Endothelial cell of umbilical vein (primary cell): Measurements from ENCODE around the gene EPHB6. TPM values are rescaled to one million over a fixed set of nuclear protein-coding genes. Genes with fewer than 3 reads are reported as not detected.

Experiments
- BruUV-seq: library from RNA; stranded (reverse); fragments of 400-500 nt; replicated peaks from 2 replicates; lab custom pipeline; 2021; lab: Mats Ljungman, UMichigan
- CTCF ChIA-PET: fragments of 300-600, 350-600 bp; sonication (Branson Sonifier 250); formaldehyde crosslinking; loops from one replicate; lab custom pipeline; 2021; ENCODE audit warnings: antibody characterized with exemption, inconsistent platforms; lab: Charles Lee
- POLR2A ChIA-PET: fragments of 300-600, 350-600 bp; sonication (Branson Sonifier 250); formaldehyde crosslinking; loops from one replicate; lab custom pipeline; 2021; ENCODE audit warnings: antibody characterized with exemption, inconsistent platforms; lab: Charles Lee
- DNase-seq: peaks from one replicate; pipeline ENCODE4 v3.0.0-alpha.2; 2011; ENCODE audit warnings: low read depth, low spot score
- FAIRE-seq: peaks from 2 replicates; lab custom pipeline; 2011; peaks lifted over from hg19 to GRCh38; lab: Jason Lieb, UNC
- H2AFZ ChIP-seq: 2 replicates; pipeline ENCODE4 v1.6.0; 2012; ENCODE audit warnings: low read depth, low read length, control low read depth, inconsistent platforms
- H3K27ac ChIP-seq: 2 replicates; pipeline ENCODE4 v1.5.1; 2011; ENCODE audit warnings: low read depth, mild to moderate bottlenecking, control low read depth, low read length, moderate library complexity; ENCODE audit not compliant: insufficient read depth
- H3K27me3 ChIP-seq, 2 experiments: 2 replicates each; pipeline versions ENCODE4 v1.6.0 to v1.6.1; 2011; ENCODE audit warnings: low read length in 2 of 2, mixed read lengths in 1 of 2; ENCODE audit not compliant: control insufficient read depth in 2 of 2, insufficient read depth in 2 of 2
- H3K36me3 ChIP-seq, 2 experiments: 2 replicates in 1 of 2; 3 replicates in 1 of 2; pipeline ENCODE4 v1.5.1; 2011; ENCODE audit warnings: low read length in 2 of 2, mild to moderate bottlenecking in 1 of 2, moderate library complexity in 1 of 2; ENCODE audit not compliant: control insufficient read depth in 2 of 2, insufficient read depth in 2 of 2; ENCODE audit errors: extremely low read depth in 1 of 2
- H3K4me1 ChIP-seq: 3 replicates; pipeline ENCODE4 v1.5.1; 2011; ENCODE audit warnings: mild to moderate bottlenecking, low read length; ENCODE audit not compliant: control insufficient read depth, insufficient read depth; ENCODE audit errors: extremely low read depth
- H3K4me2 ChIP-seq: 2 replicates; pipeline ENCODE4 v1.6.1; 2011; ENCODE audit warnings: low read length, control low read depth, mixed read lengths; ENCODE audit not compliant: insufficient read depth
- H3K4me3 ChIP-seq, 3 experiments: fragments of 200-600 bp in 1 of 3; sonication (generic), shearing (Covaris generic) in 1 of 3; replicated peaks in 1 of 3; 2 replicates each; pipeline ENCODE4 v1.5.1; 2011 to 2016; ENCODE audit warnings: control low read depth in 3 of 3, low read length in 3 of 3, mild to moderate bottlenecking in 2 of 3, inconsistent platforms in 1 of 3, low read depth in 1 of 3, moderate library complexity in 1 of 3; ENCODE audit not compliant: insufficient read depth in 1 of 3
- H3K79me2 ChIP-seq: 2 replicates; pipeline ENCODE4 v1.6.0; 2012; ENCODE audit warnings: low read length, inconsistent platforms; ENCODE audit not compliant: control insufficient read depth, insufficient read depth
- H3K9ac ChIP-seq: replicated peaks from 2 replicates; pipeline ENCODE3; 2011; ENCODE audit warnings: low read length, control low read depth; ENCODE audit not compliant: insufficient read depth; ENCODE audit errors: extremely low read depth
- H3K9me1 ChIP-seq: replicated peaks from 3 replicates; pipeline ENCODE4 v1.6.0; 2011; ENCODE audit warnings: mild to moderate bottlenecking, low read length; ENCODE audit not compliant: control insufficient read depth, insufficient read depth; ENCODE audit errors: extremely low read depth
- H3K9me3 ChIP-seq: replicated peaks from 2 replicates; pipeline ENCODE4 v1.5.1; 2012; ENCODE audit warnings: low read length, inconsistent platforms; ENCODE audit not compliant: control insufficient read depth, insufficient read depth
- H4K20me1 ChIP-seq: replicated peaks from 2 replicates; pipeline ENCODE3; 2011; ENCODE audit warnings: mild to moderate bottlenecking, low read length; ENCODE audit not compliant: control insufficient read depth, insufficient read depth; ENCODE audit errors: extremely low read depth
- EZH2 ChIP-seq: IDR thresholded peaks from 2 replicates; pipeline ENCODE4 v1.6.1; 2012; ENCODE audit warnings: borderline replicate concordance, low read depth, mild to moderate bottlenecking, moderate library complexity, low read length, inconsistent platforms; ENCODE audit not compliant: severe bottlenecking
- FOS ChIP-seq: IDR thresholded peaks from 2 replicates; pipeline ENCODE4 v1.6.1; 2011; ENCODE audit warnings: mild to moderate bottlenecking, low read length, moderate library complexity, borderline replicate concordance; ENCODE audit not compliant: insufficient read depth
- GATA2 ChIP-seq: IDR thresholded peaks from 2 replicates; pipeline ENCODE4 v1.7.0; 2011; ENCODE audit warnings: low read depth, mild to moderate bottlenecking, moderate library complexity, mixed read lengths, low read length; ENCODE audit not compliant: insufficient read length, insufficient read depth
- JUN ChIP-seq: IDR thresholded peaks from 2 replicates; pipeline ENCODE4 v1.6.1; 2011; ENCODE audit warnings: borderline replicate concordance, low read depth; ENCODE audit not compliant: insufficient read length, insufficient read depth
- MAX ChIP-seq: IDR thresholded peaks from 2 replicates; pipeline ENCODE4 v1.6.1; 2011; ENCODE audit not compliant: insufficient read depth, insufficient read length
- MYC ChIP-seq: IDR thresholded peaks from one replicate; pipeline ENCODE4 v1.6.1; 2011; ENCODE audit warnings: mild to moderate bottlenecking, low read depth, low read length
- POLR2A ChIP-seq: IDR thresholded peaks from 2 replicates; pipeline ENCODE4 v1.6.1; 2012; ENCODE audit warnings: low read depth, mild to moderate bottlenecking, control low read depth, low read length
- POLR2AphosphoS5 ChIP-seq: IDR thresholded peaks from 2 replicates; pipeline ENCODE4 v1.6.1; 2012; ENCODE audit warnings: low read depth, mild to moderate bottlenecking, control low read depth, low read length, moderate library complexity; ENCODE audit not compliant: insufficient read depth
- dilution Hi-C: fragments of 300-500 bp; cut with MboI; formaldehyde crosslinking; loops from one replicate; pipeline ENCODE4 v1.15.0; 2019; ENCODE audit warnings: low sequenced_read_pairs; ENCODE audit not compliant: extremely low pct_ligation_motif_present
- intact Hi-C: fragments of 100-400 bp; cut with micrococcal nuclease; formaldehyde crosslinking; loops from one replicate; pipeline ENCODE4 v1.10.0; 2022
- polyA plus RNA-seq, 4 experiments: library from polyadenylated mRNA; depleted of rRNA in 3 of 4; stranded (reverse) in 3 of 4; unstranded in 1 of 4; fragments of >200 nt; gene quantifications; 2 replicates each; pipeline versions ENCODE4 v1.2.1 to v1.2.3, GENCODE V29; 2011 to 2012; ENCODE audit warnings: missing spikeins in 1 of 4
- total RNA-seq: library from RNA; stranded (reverse); gene quantifications from 2 replicates; pipeline ENCODE4 v1.2.3, GENCODE V29; 2021
- TF ChIP-seq, protein P1 (sequence below), 2 donors: IDR thresholded peaks; 1 replicate in 1 of 2; 2 replicates in 1 of 2; pipeline ENCODE4 v1.5.1; 2011; ENCODE audit warnings: low read length in 2 of 2, mild to moderate bottlenecking in 2 of 2, moderate library complexity in 2 of 2, control low read depth in 1 of 2, inconsistent platforms in 1 of 2, low read depth in 1 of 2; ENCODE audit not compliant: insufficient read depth in 1 of 2; ENCODE audit errors: extremely low read depth in 1 of 2

Gene EPHB6
- total and polyA plus RNA-seq, 2 donors (not counting 3 experiments of a cell fraction or from before 2014, with no cell fraction given) = 0.86 to 2.9 TPM

- H2AFZ ChIP-seq = no peak overlapping the region
- no peak overlapping the region for H3K4me2 ChIP-seq
- H3K79me2 ChIP-seq = no peaks in the 10 kb centered on the region
- no peaks in the 10 kb centered on the region for H3K36me3 ChIP-seq
- H3K9me1 ChIP-seq = no peaks in the 10 kb centered on the region
- no TSS peak for BruUV-seq
- H4K20me1 ChIP-seq = no peaks in the 10 kb centered on the region
- TF ChIP-seq POLR2AphosphoS5 = no peak
- TF ChIP-seq, protein P1, sequence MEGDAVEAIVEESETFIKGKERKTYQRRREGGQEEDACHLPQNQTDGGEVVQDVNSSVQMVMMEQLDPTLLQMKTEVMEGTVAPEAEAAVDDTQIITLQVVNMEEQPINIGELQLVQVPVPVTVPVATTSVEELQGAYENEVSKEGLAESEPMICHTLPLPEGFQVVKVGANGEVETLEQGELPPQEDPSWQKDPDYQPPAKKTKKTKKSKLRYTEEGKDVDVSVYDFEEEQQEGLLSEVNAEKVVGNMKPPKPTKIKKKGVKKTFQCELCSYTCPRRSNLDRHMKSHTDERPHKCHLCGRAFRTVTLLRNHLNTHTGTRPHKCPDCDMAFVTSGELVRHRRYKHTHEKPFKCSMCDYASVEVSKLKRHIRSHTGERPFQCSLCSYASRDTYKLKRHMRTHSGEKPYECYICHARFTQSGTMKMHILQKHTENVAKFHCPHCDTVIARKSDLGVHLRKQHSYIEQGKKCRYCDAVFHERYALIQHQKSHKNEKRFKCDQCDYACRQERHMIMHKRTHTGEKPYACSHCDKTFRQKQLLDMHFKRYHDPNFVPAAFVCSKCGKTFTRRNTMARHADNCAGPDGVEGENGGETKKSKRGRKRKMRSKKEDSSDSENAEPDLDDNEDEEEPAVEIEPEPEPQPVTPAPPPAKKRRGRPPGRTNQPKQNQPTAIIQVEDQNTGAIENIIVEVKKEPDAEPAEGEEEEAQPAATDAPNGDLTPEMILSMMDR (IDR thresholded peaks at IDR 0.05; ENCODE audit: extremely low read depth in 1 of 2, insufficient read depth in 1 of 2, low read depth in 1 of 2, low read length in 2 of 2) = no peak
- H3K27me3 ChIP-seq = peaks cover 0 to 2% of the 10 kb centered on the region in 2 experiments
- DNase-seq (no peak), FAIRE-seq (no peak)
- no peaks in the 10 kb centered on the region for H3K4me1 ChIP-seq
- dilution Hi-C loops = no loop called here
- H3K9ac ChIP-seq = no peak overlapping the region
- H3K4me3 ChIP-seq = no peak overlapping the region
- H3K9me3 ChIP-seq = no peaks in the 10 kb centered on the region
- ChIA-PET POLR2A (no interaction called here), CTCF (interaction anchor here (1.0 to 4.0 kb wide), 7 partner anchors 9 to 344 kb away, joined by 3 to 27 read pairs (median 4); no protein-coding TSS in a partner anchor)
- no peak overlapping the region for H3K27ac ChIP-seq
- intact Hi-C loops = no loop called here
These were observed 19.0 kb downstream of the EPHB6 start for GRCh38 chr7:142873871-142874270.

- H2AFZ ChIP-seq = no peak overlapping the region
- no peak overlapping the region for H3K4me3 ChIP-seq
- intact Hi-C loops = no loop called here
- no peaks in the 10 kb centered on the region for H3K36me3 ChIP-seq
- no peak overlapping the region for H3K9ac ChIP-seq
- no peak overlapping the region for H3K27ac ChIP-seq
- no peaks in the 10 kb centered on the region for H3K4me1 ChIP-seq
- FAIRE-seq (no peak), DNase-seq (no peak)
- H4K20me1 ChIP-seq = no peaks in the 10 kb centered on the region
- H3K79me2 ChIP-seq = no peaks in the 10 kb centered on the region
- BruUV-seq = no TSS peak
- H3K9me1 ChIP-seq = no peaks in the 10 kb centered on the region
- no peak for TF ChIP-seq FOS
- TF ChIP-seq POLR2AphosphoS5 = no peak
- no peak for TF ChIP-seq MAX
- no peak for TF ChIP-seq EZH2
- TF ChIP-seq POLR2A = no peak
- no peak for TF ChIP-seq GATA2
- TF ChIP-seq MYC = no peak
- TF ChIP-seq, protein P1 (IDR thresholded peaks at IDR 0.05; ENCODE audit: extremely low read depth in 1 of 2, insufficient read depth in 1 of 2, low read depth in 1 of 2, low read length in 2 of 2) = no peak
- no peak for TF ChIP-seq JUN
- CTCF ChIA-PET = no interaction called here
- peaks cover 0 to 2% of the 10 kb centered on the region in 2 experiments for H3K27me3 ChIP-seq
- dilution Hi-C loops = no loop called here
- no peaks in the 10 kb centered on the region for H3K9me3 ChIP-seq
- no peak overlapping the region for H3K4me2 ChIP-seq
- POLR2A ChIA-PET = no interaction called here
These were observed 19.5 kb downstream of the EPHB6 start for GRCh38 chr7:142874409-142874808.
